NCI-H1930 (cell line): ENCODE results near the gene MAGIX.
"Not testable (repeated sequence)": the region's sequence is repeated elsewhere in the genome, so short reads cannot be mapped to it uniquely, and the experiment has no call there.

Source experiments
- DNase-seq, 2 experiments: peaks; one replicate each; lab custom pipeline; 2025; lab: John Stamatoyannopoulos, UW

The MAGIX gene

GRCh38 chrX:49162620-49163019, at the start of gene MAGIX:
MAGIX (plus strand) TSS chrX:49162758; CDS start chrX:49162890, 132 bp downstream.
- no peak for DNase-seq

GRCh38 chrX:49116076-49116475, 46.5 kb upstream of the MAGIX start:
- DNase-seq: no peak

- no peak for DNase-seq
These were observed 45.8 kb upstream of the MAGIX start for GRCh38 chrX:49116716-49117115.

- DNase-seq: no peak
These were observed 45.0 kb upstream of the MAGIX start for GRCh38 chrX:49117581-49117980.

- no peak for DNase-seq
These were observed 42.5 kb upstream of the MAGIX start for GRCh38 chrX:49120091-49120490.

GRCh38 chrX:49122499-49122898, 40.1 kb upstream of the MAGIX start:
- no peak for DNase-seq

- not testable (repeated sequence) for DNase-seq
These were observed 34.8 kb upstream of the MAGIX start for GRCh38 chrX:49127742-49128258.

- DNase-seq: no peak
These were observed 33.1 kb upstream of the MAGIX start for GRCh38 chrX:49129427-49129826.

GRCh38 chrX:49132275-49132674, 30.3 kb upstream of the MAGIX start:
- DNase-seq: not testable (repeated sequence)

- no peak for DNase-seq
These were observed 28.8 kb upstream of the MAGIX start for GRCh38 chrX:49133759-49134158.

GRCh38 chrX:49137492-49137891, 25.1 kb upstream of the MAGIX start:
- no peak for DNase-seq

- no peak for DNase-seq
These were observed 22.8 kb upstream of the MAGIX start for GRCh38 chrX:49139713-49140112.

- DNase-seq: not testable (repeated sequence)
These were observed 20.3 kb upstream of the MAGIX start for GRCh38 chrX:49142264-49142663.

- DNase-seq: not testable (repeated sequence)
These were observed 19.4 kb upstream of the MAGIX start for GRCh38 chrX:49143154-49143553.

GRCh38 chrX:49147282-49147681, 15.3 kb upstream of the MAGIX start:
- DNase-seq: no peak

GRCh38 chrX:49147936-49148335, 14.6 kb upstream of the MAGIX start:
- DNase-seq: no peak

GRCh38 chrX:49148390-49149100, 14.0 kb upstream of the MAGIX start:
- not testable (repeated sequence) for DNase-seq

- not testable (repeated sequence) for DNase-seq
These were observed 13.3 kb upstream of the MAGIX start for GRCh38 chrX:49149291-49149690.

- no peak for DNase-seq
These were observed 9.1 kb upstream of the MAGIX start for GRCh38 chrX:49153467-49153866.

GRCh38 chrX:49155243-49155899, 7.2 kb upstream of the MAGIX start:
- peak in 1 of 2 experiments; percentile 7 for DNase-seq

- peak; percentile 70 to 83 for DNase-seq
These were observed 6.4 kb upstream of the MAGIX start for GRCh38 chrX:49155900-49156837.

GRCh38 chrX:49157194-49157593, 5.4 kb upstream of the MAGIX start:
- no peak for DNase-seq
